K562 (cell line): ENCODE measurements around the gene RNU6-1.

Source experiments
- EP300 ChIP-seq: IDR thresholded peaks from 2 replicates; pipeline ENCODE4 v1.6.1; 2012; ENCODE audit warnings: low read length, improper control_type of control experiment
- ESRRA ChIP-seq: fragments of 450-650 bp; IDR thresholded peaks from 2 replicates; pipeline ENCODE4 v1.6.1; 2014; ENCODE audit warnings: low read depth, mild to moderate bottlenecking, moderate library complexity, borderline replicate concordance
- MEF2D ChIP-seq: conservative IDR thresholded peaks from 2 replicates; pipeline ENCODE4 v1.6.1; 2016; ENCODE audit warnings: low read depth, missing genetic modification characterization, missing compliant biosample characterization
- PCBP1 ChIP-seq: fragments of 200-400 bp; formaldehyde crosslinking; IDR thresholded peaks from 2 replicates; pipeline ENCODE4 v1.6.1; 2018; ENCODE audit warnings: mild to moderate bottlenecking, low read depth, low read length; ENCODE audit not compliant: poor library complexity, severe bottlenecking
- PML ChIP-seq: IDR thresholded peaks from 2 replicates; pipeline ENCODE4 v1.6.1; 2012; ENCODE audit warnings: low read length, inconsistent platforms
- POLR2A ChIP-seq: fragments of 450-650 bp; conservative IDR thresholded peaks from 2 replicates; pipeline ENCODE4 v1.6.1; 2016
- ZNF184 ChIP-seq: sonication (generic); formaldehyde crosslinking; IDR thresholded peaks from 2 replicates; pipeline ENCODE4 v1.5.0; 2020; ENCODE audit warnings: missing genetic modification reagents
- TF ChIP-seq, protein P1 (sequence below): sonication (generic); formaldehyde crosslinking; IDR thresholded peaks from 2 replicates; pipeline ENCODE4 v1.8.0; 2023; ENCODE audit warnings: mild to moderate bottlenecking, missing genetic modification reagents

- TF ChIP-seq PML (no peak), POLR2A (no peak), ESRRA (no peak), EP300 (peak; percentile 73), MEF2D (tag) (no peak), ZNF184 (CRISPR knock-in tag) (no peak), PCBP1 (no peak)
- TF ChIP-seq, protein P1, sequence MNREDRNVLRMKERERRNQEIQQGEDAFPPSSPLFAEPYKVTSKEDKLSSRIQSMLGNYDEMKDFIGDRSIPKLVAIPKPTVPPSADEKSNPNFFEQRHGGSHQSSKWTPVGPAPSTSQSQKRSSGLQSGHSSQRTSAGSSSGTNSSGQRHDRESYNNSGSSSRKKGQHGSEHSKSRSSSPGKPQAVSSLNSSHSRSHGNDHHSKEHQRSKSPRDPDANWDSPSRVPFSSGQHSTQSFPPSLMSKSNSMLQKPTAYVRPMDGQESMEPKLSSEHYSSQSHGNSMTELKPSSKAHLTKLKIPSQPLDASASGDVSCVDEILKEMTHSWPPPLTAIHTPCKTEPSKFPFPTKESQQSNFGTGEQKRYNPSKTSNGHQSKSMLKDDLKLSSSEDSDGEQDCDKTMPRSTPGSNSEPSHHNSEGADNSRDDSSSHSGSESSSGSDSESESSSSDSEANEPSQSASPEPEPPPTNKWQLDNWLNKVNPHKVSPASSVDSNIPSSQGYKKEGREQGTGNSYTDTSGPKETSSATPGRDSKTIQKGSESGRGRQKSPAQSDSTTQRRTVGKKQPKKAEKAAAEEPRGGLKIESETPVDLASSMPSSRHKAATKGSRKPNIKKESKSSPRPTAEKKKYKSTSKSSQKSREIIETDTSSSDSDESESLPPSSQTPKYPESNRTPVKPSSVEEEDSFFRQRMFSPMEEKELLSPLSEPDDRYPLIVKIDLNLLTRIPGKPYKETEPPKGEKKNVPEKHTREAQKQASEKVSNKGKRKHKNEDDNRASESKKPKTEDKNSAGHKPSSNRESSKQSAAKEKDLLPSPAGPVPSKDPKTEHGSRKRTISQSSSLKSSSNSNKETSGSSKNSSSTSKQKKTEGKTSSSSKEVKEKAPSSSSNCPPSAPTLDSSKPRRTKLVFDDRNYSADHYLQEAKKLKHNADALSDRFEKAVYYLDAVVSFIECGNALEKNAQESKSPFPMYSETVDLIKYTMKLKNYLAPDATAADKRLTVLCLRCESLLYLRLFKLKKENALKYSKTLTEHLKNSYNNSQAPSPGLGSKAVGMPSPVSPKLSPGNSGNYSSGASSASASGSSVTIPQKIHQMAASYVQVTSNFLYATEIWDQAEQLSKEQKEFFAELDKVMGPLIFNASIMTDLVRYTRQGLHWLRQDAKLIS (CRISPR knock-in tag), result no peak
Measured at GRCh38 chr15:67799801-67800205, 40.0 kb downstream of the RNU6-1 start.
